HEK293 (cell line): ENCODE data around the gene TCHHL1.

ENCODE experiments used
- CTCF ChIA-PET: fragments of 350-600 bp; formaldehyde crosslinking; extraction: SDS; loops from one replicate; lab custom pipeline; 2021; ENCODE audit warnings: antibody characterized with exemption; lab: Yijun Ruan, JAX
- POLR2A ChIA-PET: fragments of 300-600 bp; formaldehyde crosslinking; extraction: SDS; loops from one replicate; lab custom pipeline; 2020; ENCODE audit warnings: antibody characterized with exemption, inconsistent platforms; lab: Yijun Ruan, JAX
- H3K27ac ChIP-seq: fragments of 200-500 bp; sonication (Bioruptor generic); 2 replicates; pipeline ENCODE4 v1.5.1; 2014; ENCODE audit warnings: low read depth, low read length, control low read depth, inconsistent platforms; ENCODE audit errors: extremely low read depth
- H3K36me3 ChIP-seq, 2 experiments: fragments of 200-500 bp in 1 of 2; sonication (Bioruptor generic) in 1 of 2; 1 replicate in 1 of 2; 2 replicates in 1 of 2; pipeline ENCODE4 v1.5.1; 2014 to 2017; ENCODE audit warnings: inconsistent platforms in 2 of 2, low read length in 2 of 2; ENCODE audit not compliant: control insufficient read depth in 2 of 2, insufficient read depth in 1 of 2
- H3K4me1 ChIP-seq: fragments of 200-500 bp; sonication (Bioruptor generic); 2 replicates; pipeline ENCODE4 v1.5.1; 2014; ENCODE audit warnings: mild to moderate bottlenecking, low read length, inconsistent platforms; ENCODE audit not compliant: control insufficient read depth, insufficient read depth
- H3K4me3 ChIP-seq: 2 replicates; pipeline ENCODE4 v1.5.1; 2011; ENCODE audit warnings: low read depth, mild to moderate bottlenecking, control low read depth, low read length, moderate library complexity
- H3K9me3 ChIP-seq: fragments of 200-500 bp; sonication (Bioruptor generic); 2 replicates; pipeline ENCODE4 v1.5.1; 2014; ENCODE audit warnings: low read depth, low read length, inconsistent platforms; ENCODE audit not compliant: control insufficient read depth, insufficient read depth
- GLI2 ChIP-seq: fragments of 450-650 bp; formaldehyde crosslinking; IDR thresholded peaks from 2 replicates; pipeline ENCODE4; 2017; ENCODE audit warnings: missing biosample characterization, missing genetic modification characterization, low read depth, borderline replicate concordance
- GLI4 ChIP-seq: fragments of 450-650 bp; formaldehyde crosslinking; IDR thresholded peaks from 2 replicates; pipeline ENCODE4 v1.5.1; 2016; ENCODE audit warnings: missing biosample characterization, missing genetic modification characterization
- ZFP69B ChIP-seq: fragments of 450-650 bp; formaldehyde crosslinking; IDR thresholded peaks from 2 replicates; pipeline ENCODE4 v1.5.1; 2016; ENCODE audit warnings: missing biosample characterization, missing genetic modification characterization
- ZNF2 ChIP-seq: fragments of 450-650 bp; formaldehyde crosslinking; IDR thresholded peaks from 2 replicates; pipeline ENCODE4 v1.5.1; 2016; ENCODE audit warnings: missing biosample characterization, missing genetic modification characterization
- ZNF202 ChIP-seq: fragments of 450-650 bp; formaldehyde crosslinking; IDR thresholded peaks from 2 replicates; pipeline ENCODE4 v1.5.1; 2016; ENCODE audit warnings: missing biosample characterization, missing genetic modification characterization, borderline replicate concordance
- ZNF335 ChIP-seq: fragments of 450-650 bp; formaldehyde crosslinking; conservative IDR thresholded peaks from 2 replicates; pipeline ENCODE4 v1.5.1; 2016; ENCODE audit warnings: missing biosample characterization, missing genetic modification characterization
- ZNF354C ChIP-seq: fragments of 450-650 bp; formaldehyde crosslinking; IDR thresholded peaks from 2 replicates; pipeline ENCODE4 v1.5.1; 2016; ENCODE audit warnings: missing biosample characterization, missing genetic modification characterization, low read depth, borderline replicate concordance
- ZNF433 ChIP-seq: fragments of 450-650 bp; formaldehyde crosslinking; IDR thresholded peaks from 2 replicates; pipeline ENCODE4 v1.5.1; 2016; ENCODE audit warnings: missing biosample characterization, missing genetic modification characterization, low read depth
- ZNF513 ChIP-seq: fragments of 450-650 bp; IDR thresholded peaks from 2 replicates; pipeline ENCODE4 v1.5.1; 2018; ENCODE audit warnings: missing biosample characterization, missing genetic modification characterization
- ZNF561 ChIP-seq: fragments of 450-650 bp; IDR thresholded peaks from 2 replicates; pipeline ENCODE4 v1.5.1; 2018; ENCODE audit warnings: missing biosample characterization, missing genetic modification characterization, borderline replicate concordance
- ZNF704 ChIP-seq: fragments of 450-650 bp; formaldehyde crosslinking; IDR thresholded peaks from 2 replicates; pipeline ENCODE4 v1.5.1; 2016; ENCODE audit warnings: missing biosample characterization, missing genetic modification characterization
- ZSCAN23 ChIP-seq: fragments of 450-650 bp; formaldehyde crosslinking; IDR thresholded peaks from 2 replicates; pipeline ENCODE4 v1.5.1; 2016; ENCODE audit warnings: missing biosample characterization, missing genetic modification characterization
- TF ChIP-seq, protein P1 (sequence below): fragments of 450-650 bp; formaldehyde crosslinking; IDR thresholded peaks from 2 replicates; pipeline ENCODE4; 2016; ENCODE audit warnings: missing biosample characterization, missing genetic modification characterization
- TF ChIP-seq, protein P2 (sequence below): fragments of 450-650 bp; formaldehyde crosslinking; IDR thresholded peaks from 2 replicates; pipeline ENCODE4 v1.5.1; 2017; ENCODE audit warnings: missing biosample characterization, missing genetic modification characterization
- TF ChIP-seq, protein P3 (sequence below): fragments of 450-650 bp; formaldehyde crosslinking; IDR thresholded peaks from 2 replicates; pipeline ENCODE4 v1.5.1; 2017; ENCODE audit warnings: missing biosample characterization, missing genetic modification characterization

TCHHL1 gene

DNA sequence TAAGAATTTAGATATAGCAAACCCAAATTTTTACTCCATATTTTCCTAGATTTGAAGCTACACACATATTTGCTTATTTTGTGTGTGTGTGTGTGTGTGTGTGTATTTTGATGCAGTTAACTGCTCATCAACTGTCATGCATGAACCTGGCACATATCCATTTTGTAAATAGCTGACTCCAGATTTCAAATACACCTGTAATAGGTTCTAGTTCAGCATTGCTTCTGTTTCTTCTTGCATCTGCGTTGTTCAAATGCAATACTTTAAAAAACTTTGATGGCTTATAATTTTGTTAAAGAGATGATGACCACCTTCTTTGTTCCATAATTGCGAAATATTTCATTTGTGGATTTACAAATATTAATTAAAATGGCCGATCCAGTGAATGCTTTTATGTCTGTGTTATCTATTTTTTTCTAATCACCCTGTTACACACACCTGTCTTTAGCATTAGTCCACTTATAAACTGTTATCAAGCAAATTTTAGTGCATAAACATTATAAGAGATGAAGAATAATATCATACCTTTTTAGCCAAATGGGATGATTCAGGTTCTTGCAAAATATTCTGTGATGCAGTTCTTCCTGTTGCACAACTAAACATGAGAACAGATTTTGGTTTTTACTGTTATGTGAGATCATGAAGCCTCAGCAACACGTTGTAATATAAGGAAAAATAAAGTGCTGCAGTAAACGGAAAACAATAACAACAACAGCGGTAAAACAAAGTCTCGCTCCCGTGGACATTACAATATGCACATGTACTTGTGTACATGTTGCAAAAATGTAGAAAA is 39.4 kb downstream of the TCHHL1 start:
- peaks cover 8% of the 10 kb centered on the region for H3K4me1 ChIP-seq
- CTCF ChIA-PET, result interaction anchor here (0.8 to 13.0 kb wide), 4 partner anchors 11 to 134 kb away, joined by 3 to 223 read pairs (median 4); no protein-coding TSS in a partner anchor
- H3K9me3 ChIP-seq, result no peaks in the 10 kb centered on the region
- H3K36me3 ChIP-seq, result no peaks in the 10 kb centered on the region
- H3K27ac ChIP-seq, result no peak overlapping the region
- TF ChIP-seq ZFP69B, result no peak
- TF ChIP-seq, protein P1, sequence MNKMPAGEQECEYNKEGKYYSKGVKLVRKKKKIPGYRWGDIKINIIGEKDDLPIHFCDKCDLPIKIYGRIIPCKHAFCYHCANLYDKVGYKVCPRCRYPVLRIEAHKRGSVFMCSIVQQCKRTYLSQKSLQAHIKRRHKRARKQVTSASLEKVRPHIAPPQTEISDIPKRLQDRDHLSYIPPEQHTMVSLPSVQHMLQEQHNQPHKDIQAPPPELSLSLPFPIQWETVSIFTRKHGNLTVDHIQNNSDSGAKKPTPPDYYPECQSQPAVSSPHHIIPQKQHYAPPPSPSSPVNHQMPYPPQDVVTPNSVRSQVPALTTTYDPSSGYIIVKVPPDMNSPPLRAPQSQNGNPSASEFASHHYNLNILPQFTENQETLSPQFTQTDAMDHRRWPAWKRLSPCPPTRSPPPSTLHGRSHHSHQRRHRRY, result no peak
- TF ChIP-seq ZNF704 (tag by site-specific recombination), result no peak
- TF ChIP-seq ZNF561, result no peak
- TF ChIP-seq ZNF513 (tag by site-specific recombination), result no peak
- TF ChIP-seq ZNF202 (tag by site-specific recombination), result no peak
- TF ChIP-seq GLI4 (tag by site-specific recombination), result no peak
- TF ChIP-seq ZNF2 (tag by site-specific recombination), result no peak
- TF ChIP-seq ZNF354C (tag by site-specific recombination), result no peak
- no peak for TF ChIP-seq ZSCAN23 (tag by site-specific recombination)
- TF ChIP-seq, protein P2, sequence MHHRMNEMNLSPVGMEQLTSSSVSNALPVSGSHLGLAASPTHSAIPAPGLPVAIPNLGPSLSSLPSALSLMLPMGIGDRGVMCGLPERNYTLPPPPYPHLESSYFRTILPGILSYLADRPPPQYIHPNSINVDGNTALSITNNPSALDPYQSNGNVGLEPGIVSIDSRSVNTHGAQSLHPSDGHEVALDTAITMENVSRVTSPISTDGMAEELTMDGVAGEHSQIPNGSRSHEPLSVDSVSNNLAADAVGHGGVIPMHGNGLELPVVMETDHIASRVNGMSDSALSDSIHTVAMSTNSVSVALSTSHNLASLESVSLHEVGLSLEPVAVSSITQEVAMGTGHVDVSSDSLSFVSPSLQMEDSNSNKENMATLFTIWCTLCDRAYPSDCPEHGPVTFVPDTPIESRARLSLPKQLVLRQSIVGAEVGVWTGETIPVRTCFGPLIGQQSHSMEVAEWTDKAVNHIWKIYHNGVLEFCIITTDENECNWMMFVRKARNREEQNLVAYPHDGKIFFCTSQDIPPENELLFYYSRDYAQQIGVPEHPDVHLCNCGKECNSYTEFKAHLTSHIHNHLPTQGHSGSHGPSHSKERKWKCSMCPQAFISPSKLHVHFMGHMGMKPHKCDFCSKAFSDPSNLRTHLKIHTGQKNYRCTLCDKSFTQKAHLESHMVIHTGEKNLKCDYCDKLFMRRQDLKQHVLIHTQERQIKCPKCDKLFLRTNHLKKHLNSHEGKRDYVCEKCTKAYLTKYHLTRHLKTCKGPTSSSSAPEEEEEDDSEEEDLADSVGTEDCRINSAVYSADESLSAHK (tag by site-specific recombination), result no peak
- no peak for TF ChIP-seq ZNF335 (tag by site-specific recombination)
- TF ChIP-seq GLI2 (tag by site-specific recombination), result no peak
- TF ChIP-seq, protein P3, sequence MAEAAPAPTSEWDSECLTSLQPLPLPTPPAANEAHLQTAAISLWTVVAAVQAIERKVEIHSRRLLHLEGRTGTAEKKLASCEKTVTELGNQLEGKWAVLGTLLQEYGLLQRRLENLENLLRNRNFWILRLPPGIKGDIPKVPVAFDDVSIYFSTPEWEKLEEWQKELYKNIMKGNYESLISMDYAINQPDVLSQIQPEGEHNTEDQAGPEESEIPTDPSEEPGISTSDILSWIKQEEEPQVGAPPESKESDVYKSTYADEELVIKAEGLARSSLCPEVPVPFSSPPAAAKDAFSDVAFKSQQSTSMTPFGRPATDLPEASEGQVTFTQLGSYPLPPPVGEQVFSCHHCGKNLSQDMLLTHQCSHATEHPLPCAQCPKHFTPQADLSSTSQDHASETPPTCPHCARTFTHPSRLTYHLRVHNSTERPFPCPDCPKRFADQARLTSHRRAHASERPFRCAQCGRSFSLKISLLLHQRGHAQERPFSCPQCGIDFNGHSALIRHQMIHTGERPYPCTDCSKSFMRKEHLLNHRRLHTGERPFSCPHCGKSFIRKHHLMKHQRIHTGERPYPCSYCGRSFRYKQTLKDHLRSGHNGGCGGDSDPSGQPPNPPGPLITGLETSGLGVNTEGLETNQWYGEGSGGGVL (tag by site-specific recombination), result no peak
- TF ChIP-seq ZNF433 (tag by site-specific recombination), result no peak
- POLR2A ChIA-PET, result interaction anchor here (0.7 to 4.1 kb wide), 2 partner anchors 14 to 46 kb away, joined by 9 to 68 read pairs; partner anchors contain the start of gene S100A11
- no peak overlapping the region for H3K4me3 ChIP-seq
